Astrocyte (in vitro differentiated cells and primary cell): ENCODE data around the gene HSPG2. TPM values are rescaled to one million over a fixed set of nuclear protein-coding genes. Genes with fewer than 3 reads are reported as not detected.

Experiments
- DNase-seq: peaks from one replicate; pipeline ENCODE4 v3.0.0-alpha.2; 2010; ENCODE audit warnings: low read depth
- FAIRE-seq: peaks from 2 replicates; lab custom pipeline; 2011; peaks lifted over from hg19 to GRCh38; lab: Jason Lieb, UNC
- H2AFZ ChIP-seq: 2 replicates; pipeline ENCODE4 v1.6.0; 2012; ENCODE audit warnings: low read depth, low read length, inconsistent platforms
- H3K27ac ChIP-seq: 2 replicates; pipeline ENCODE4 v1.5.1; 2011; ENCODE audit warnings: low read depth, low read length, inconsistent platforms
- H3K27me3 ChIP-seq: 2 replicates; pipeline ENCODE4 v1.6.0; 2011; ENCODE audit warnings: low read length, inconsistent platforms; ENCODE audit not compliant: insufficient read depth
- H3K36me3 ChIP-seq: 2 replicates; pipeline ENCODE4 v1.5.1; 2011; ENCODE audit warnings: low read length, inconsistent platforms; ENCODE audit not compliant: insufficient read depth
- H3K4me1 ChIP-seq: 2 replicates; pipeline ENCODE4 v1.5.1; 2011; ENCODE audit warnings: low read length, inconsistent platforms; ENCODE audit not compliant: insufficient read depth
- H3K4me2 ChIP-seq: 2 replicates; pipeline ENCODE4 v1.6.0; 2012; ENCODE audit warnings: low read length, inconsistent platforms
- H3K4me3 ChIP-seq: 2 replicates; pipeline ENCODE4 v1.5.1; 2011; ENCODE audit warnings: low read depth, mild to moderate bottlenecking, low read length, inconsistent platforms; ENCODE audit not compliant: insufficient read depth
- H3K79me2 ChIP-seq: 2 replicates; pipeline ENCODE4 v1.6.0; 2012; ENCODE audit warnings: mild to moderate bottlenecking, low read length, inconsistent platforms; ENCODE audit not compliant: insufficient read depth
- H3K9ac ChIP-seq: 2 replicates; pipeline ENCODE4 v1.6.0; 2012; ENCODE audit warnings: mild to moderate bottlenecking, low read length, inconsistent platforms
- H3K9me3 ChIP-seq: 2 replicates; pipeline ENCODE4 v1.5.1; 2012; ENCODE audit warnings: low read depth, mild to moderate bottlenecking, low read length, inconsistent platforms; ENCODE audit not compliant: insufficient read depth
- H4K20me1 ChIP-seq: 2 replicates; pipeline ENCODE4 v1.6.0; 2012; ENCODE audit warnings: low read length, inconsistent platforms; ENCODE audit not compliant: insufficient read depth
- H3K27ac Mint-ChIP-seq: one replicate; pipeline ENCODE4 v1.8.0; 2021; ENCODE audit warnings: mild to moderate bottlenecking, mixed read lengths; ENCODE audit not compliant: unreplicated experiment
- H3K27me3 Mint-ChIP-seq: one replicate; pipeline ENCODE4 v1.8.0; 2021; ENCODE audit warnings: low read depth, mixed read lengths; ENCODE audit not compliant: unreplicated experiment
- H3K36me3 Mint-ChIP-seq: one replicate; pipeline ENCODE4 v1.8.0; 2021; ENCODE audit warnings: low read depth, mixed read lengths; ENCODE audit not compliant: unreplicated experiment
- H3K4me1 Mint-ChIP-seq: one replicate; pipeline ENCODE4 v1.8.0; 2021; ENCODE audit warnings: low read depth, mixed read lengths; ENCODE audit not compliant: unreplicated experiment
- H3K4me3 Mint-ChIP-seq: one replicate; pipeline ENCODE4 v1.8.0; 2021; ENCODE audit warnings: mild to moderate bottlenecking, moderate library complexity, mixed read lengths; ENCODE audit not compliant: unreplicated experiment
- H3K9me3 Mint-ChIP-seq: one replicate; pipeline ENCODE4 v1.8.0; 2021; ENCODE audit warnings: mild to moderate bottlenecking, mixed read lengths; ENCODE audit not compliant: unreplicated experiment
- CTCF ChIP-seq: IDR thresholded peaks from 2 replicates; pipeline ENCODE4 v1.5.1; 2011; ENCODE audit warnings: low read depth, mild to moderate bottlenecking, inconsistent platforms, low read length, moderate library complexity; ENCODE audit not compliant: insufficient read depth
- EZH2 ChIP-seq: IDR thresholded peaks from 2 replicates; pipeline ENCODE4 v1.6.1; 2012; ENCODE audit warnings: mild to moderate bottlenecking, low read length, inconsistent platforms; ENCODE audit not compliant: insufficient read depth
- total RNA-seq: library from RNA; stranded (reverse); gene quantifications from 2 replicates; pipeline ENCODE4 v1.2.1, GENCODE V29; 2021

HSPG2 gene
- total RNA-seq, 1 donor from 2014 or later = 249 TPM

- Histone ChIP-seq H3K27ac (no peak overlapping the region), H3K4me2 (no peak overlapping the region), H3K27me3 (no peaks in the 10 kb centered on the region), H4K20me1 (peaks cover 17% of the 10 kb centered on the region), H3K79me2 (no peaks in the 10 kb centered on the region), H3K9me3 (no peaks in the 10 kb centered on the region), H2AFZ (no peak overlapping the region), H3K9ac (no peak overlapping the region), H3K4me3 (no peak overlapping the region), H3K4me1 (peaks cover under 1% of the 10 kb centered on the region), H3K36me3 (peaks cover 7% of the 10 kb centered on the region)
- DNase-seq (no peak), FAIRE-seq (no peak)
- TF ChIP-seq EZH2 (no peak), CTCF (no peak)
- Mint-ChIP-seq H3K9me3 (no peaks in the 10 kb centered on the region), H3K27me3 (no peaks in the 10 kb centered on the region), H3K4me3 (no peak overlapping the region), H3K36me3 (peaks cover 14% of the 10 kb centered on the region), H3K4me1 (peaks cover 3% of the 10 kb centered on the region), H3K27ac (no peak overlapping the region)
Observed at GRCh38 chr1:21852282-21853130, 84.6 kb downstream of the HSPG2 start.

GRCh38 chr1:21851430-21852250 is 85.5 kb downstream of the HSPG2 start:
- no peaks in the 10 kb centered on the region for H3K79me2 ChIP-seq
- no peaks in the 10 kb centered on the region for H3K4me1 ChIP-seq
- H4K20me1 ChIP-seq = peaks cover 8% of the 10 kb centered on the region
- peaks cover 16% of the 10 kb centered on the region for H3K36me3 Mint-ChIP-seq
- DNase-seq = no peak
- no peaks in the 10 kb centered on the region for H3K9me3 ChIP-seq
- H3K4me1 Mint-ChIP-seq = peaks cover 2% of the 10 kb centered on the region
- H3K9ac ChIP-seq = no peak overlapping the region
- H3K4me2 ChIP-seq = no peak overlapping the region
- no peaks in the 10 kb centered on the region for H3K9me3 Mint-ChIP-seq
- H2AFZ ChIP-seq = no peak overlapping the region
- H3K4me3 Mint-ChIP-seq = no peak overlapping the region
- H3K27ac ChIP-seq = no peak overlapping the region
- H3K27me3 ChIP-seq = no peaks in the 10 kb centered on the region
- no peak for TF ChIP-seq CTCF
- no peak for TF ChIP-seq EZH2
- FAIRE-seq = no peak
- no peak overlapping the region for H3K4me3 ChIP-seq
- H3K27me3 Mint-ChIP-seq = no peaks in the 10 kb centered on the region
- no peak overlapping the region for H3K27ac Mint-ChIP-seq
- H3K36me3 ChIP-seq = peaks cover 5% of the 10 kb centered on the region
